ENCODE results near the gene MOV10.

DNA sequence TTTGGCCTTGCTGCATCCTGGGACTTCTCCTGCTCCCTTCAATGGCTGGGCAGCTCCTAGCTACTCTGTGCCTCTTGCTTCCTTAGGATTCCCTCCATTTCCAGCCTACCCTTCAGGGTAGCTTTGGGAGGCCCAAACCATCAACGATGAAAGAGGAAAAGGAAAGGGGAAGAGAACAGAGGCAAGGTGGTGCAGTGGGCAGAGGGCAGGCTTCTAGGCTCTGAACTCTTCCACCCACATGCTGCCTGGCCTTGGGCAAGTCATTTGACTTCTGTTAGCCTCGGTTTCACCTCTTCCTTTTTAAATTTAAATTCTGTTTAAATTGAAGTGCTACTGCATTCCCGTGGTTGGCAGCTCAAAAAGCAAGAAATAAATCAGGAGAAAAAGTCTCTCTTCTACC, 46.3 kb downstream of the MOV10 start:
- TF ChIP-seq CTCF (IDR thresholded peaks at IDR 0.05; ENCODE audit: poor library complexity, severe bottlenecking), result no peak
- TF ChIP-seq TAF1 (IDR thresholded peaks at IDR 0.05; ENCODE audit: low read depth), result no peak
- TF ChIP-seq EZH2 (IDR thresholded peaks at IDR 0.05; ENCODE audit: borderline replicate concordance, insufficient read depth, low read length, poor library complexity, severe bottlenecking), result no peak
- no peak for TF ChIP-seq SMC3 (conservative IDR thresholded peaks at IDR 0.05; ENCODE audit: poor library complexity)
- TF ChIP-seq RAD21 (conservative IDR thresholded peaks at IDR 0.05), result no peak
- TF ChIP-seq EP300 (conservative IDR thresholded peaks at IDR 0.05; ENCODE audit: poor library complexity, severe bottlenecking), result no peak
